GM21529 (cell line): ENCODE measurements around the gene KIAA0319L.
"Not testable (repeated sequence)": the region's sequence is repeated elsewhere in the genome, so short reads cannot be mapped to it uniquely, and the experiment has no call there.

Source experiments
- ATAC-seq: cut with Tn5 transposase; IDR thresholded peaks from one replicate; pipeline ENCODE4 v1.9.1; 2021; ENCODE audit not compliant: unreplicated experiment

KIAA0319L gene

GRCh38 chr1:35581621-35582020 lies 24.4 kb upstream of the KIAA0319L start:
- not testable (repeated sequence) for ATAC-seq

GRCh38 chr1:35580949-35581388 lies 23.8 kb upstream of the KIAA0319L start:
- ATAC-seq = no peak

- ATAC-seq = peak; percentile 71
These were observed 20.1 kb upstream of the KIAA0319L start for GRCh38 chr1:35577071-35577998.

GRCh38 chr1:35576766-35577070 lies 19.5 kb upstream of the KIAA0319L start:
- ATAC-seq = not testable (repeated sequence)

- no peak for ATAC-seq
These were observed 19.0 kb upstream of the KIAA0319L start for GRCh38 chr1:35576061-35576765.

- no peak for ATAC-seq
These were observed 18.3 kb upstream of the KIAA0319L start for GRCh38 chr1:35575416-35575958.

GRCh38 chr1:35574655-35575415 lies 17.6 kb upstream of the KIAA0319L start:
- ATAC-seq = no peak

- no peak for ATAC-seq
These were observed 17.0 kb upstream of the KIAA0319L start for GRCh38 chr1:35574125-35574654.

- ATAC-seq = no peak
These were observed 16.3 kb upstream of the KIAA0319L start, which contains the start of gene TFAP2E for GRCh38 chr1:35573198-35574124. TFAP2E (plus strand) TSS chr1:35573314; CDS start chr1:35573578, 264 bp downstream.

- ATAC-seq = no peak
These were observed 15.1 kb upstream of the KIAA0319L start for GRCh38 chr1:35572296-35572695.

- no peak for ATAC-seq
These were observed 14.1 kb upstream of the KIAA0319L start for GRCh38 chr1:35571263-35571662.

- ATAC-seq = no peak
These were observed 13.5 kb upstream of the KIAA0319L start for GRCh38 chr1:35570589-35571137.

- no peak for ATAC-seq
These were observed 12.7 kb upstream of the KIAA0319L start for GRCh38 chr1:35569936-35570335.

GRCh38 chr1:35568975-35569395 lies 11.8 kb upstream of the KIAA0319L start:
- ATAC-seq = no peak

GRCh38 chr1:35567947-35568558 lies 10.8 kb upstream of the KIAA0319L start:
- ATAC-seq = no peak

- no peak for ATAC-seq
These were observed 8.5 kb upstream of the KIAA0319L start for GRCh38 chr1:35565742-35566133.

GRCh38 chr1:35564884-35565741 lies 7.9 kb upstream of the KIAA0319L start:
- ATAC-seq = no peak
